Measurements from ENCODE around the gene IPO7. TPM values are rescaled to one million over a fixed set of nuclear protein-coding genes. Genes with fewer than 3 reads are reported as not detected.
A peak's percentile ranks its signal among the peaks of the same experiment; 100 is the strongest.

The IPO7 gene
- total and polyA plus RNA-seq, 2 of the 13 experiments (the other 11 are each of a cell fraction or from before 2014, with no cell fraction given), result 59.4 to 98.4 TPM

DNA sequence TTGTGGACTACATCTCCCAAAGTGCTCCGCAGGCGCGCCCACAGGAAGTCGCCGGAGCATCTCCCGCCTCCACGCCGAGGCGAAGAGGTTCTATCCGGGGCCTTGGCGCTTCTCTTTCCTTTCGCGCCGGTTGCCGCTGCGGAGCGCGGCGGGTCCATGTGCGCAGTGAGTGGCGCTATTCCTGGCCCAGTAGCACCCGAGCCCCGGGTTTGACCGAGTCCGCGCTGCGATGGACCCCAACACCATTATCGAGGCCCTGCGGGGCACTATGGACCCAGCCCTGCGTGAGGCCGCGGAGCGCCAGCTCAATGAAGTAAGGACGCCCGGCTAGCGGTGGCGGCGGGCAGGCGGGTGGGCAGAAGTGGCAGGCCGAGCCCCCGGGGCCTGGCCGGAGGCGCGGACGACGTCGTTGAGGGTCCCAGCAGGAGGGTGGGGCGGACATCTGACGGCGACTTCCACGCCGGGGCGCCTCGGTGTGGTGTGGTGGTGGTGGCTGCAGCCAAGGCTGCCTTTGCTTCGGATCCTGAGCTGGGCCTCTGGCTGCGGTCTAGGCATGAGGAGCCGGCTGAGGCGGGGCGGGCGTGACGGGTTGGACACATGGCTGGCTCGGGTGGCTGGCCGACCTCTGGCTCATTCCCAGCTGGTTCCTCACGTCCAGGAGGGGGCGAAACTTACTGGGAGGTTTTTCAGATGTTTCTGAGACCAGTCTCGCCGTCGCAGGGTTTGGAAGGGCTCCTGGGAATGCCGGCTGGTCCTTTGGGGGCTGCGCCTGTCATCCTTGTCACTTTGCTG, at the start of gene IPO7 (continued):
- TF ChIP-seq, protein P1, sequence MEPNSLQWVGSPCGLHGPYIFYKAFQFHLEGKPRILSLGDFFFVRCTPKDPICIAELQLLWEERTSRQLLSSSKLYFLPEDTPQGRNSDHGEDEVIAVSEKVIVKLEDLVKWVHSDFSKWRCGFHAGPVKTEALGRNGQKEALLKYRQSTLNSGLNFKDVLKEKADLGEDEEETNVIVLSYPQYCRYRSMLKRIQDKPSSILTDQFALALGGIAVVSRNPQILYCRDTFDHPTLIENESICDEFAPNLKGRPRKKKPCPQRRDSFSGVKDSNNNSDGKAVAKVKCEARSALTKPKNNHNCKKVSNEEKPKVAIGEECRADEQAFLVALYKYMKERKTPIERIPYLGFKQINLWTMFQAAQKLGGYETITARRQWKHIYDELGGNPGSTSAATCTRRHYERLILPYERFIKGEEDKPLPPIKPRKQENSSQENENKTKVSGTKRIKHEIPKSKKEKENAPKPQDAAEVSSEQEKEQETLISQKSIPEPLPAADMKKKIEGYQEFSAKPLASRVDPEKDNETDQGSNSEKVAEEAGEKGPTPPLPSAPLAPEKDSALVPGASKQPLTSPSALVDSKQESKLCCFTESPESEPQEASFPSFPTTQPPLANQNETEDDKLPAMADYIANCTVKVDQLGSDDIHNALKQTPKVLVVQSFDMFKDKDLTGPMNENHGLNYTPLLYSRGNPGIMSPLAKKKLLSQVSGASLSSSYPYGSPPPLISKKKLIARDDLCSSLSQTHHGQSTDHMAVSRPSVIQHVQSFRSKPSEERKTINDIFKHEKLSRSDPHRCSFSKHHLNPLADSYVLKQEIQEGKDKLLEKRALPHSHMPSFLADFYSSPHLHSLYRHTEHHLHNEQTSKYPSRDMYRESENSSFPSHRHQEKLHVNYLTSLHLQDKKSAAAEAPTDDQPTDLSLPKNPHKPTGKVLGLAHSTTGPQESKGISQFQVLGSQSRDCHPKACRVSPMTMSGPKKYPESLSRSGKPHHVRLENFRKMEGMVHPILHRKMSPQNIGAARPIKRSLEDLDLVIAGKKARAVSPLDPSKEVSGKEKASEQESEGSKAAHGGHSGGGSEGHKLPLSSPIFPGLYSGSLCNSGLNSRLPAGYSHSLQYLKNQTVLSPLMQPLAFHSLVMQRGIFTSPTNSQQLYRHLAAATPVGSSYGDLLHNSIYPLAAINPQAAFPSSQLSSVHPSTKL (CRISPR knock-in tag; IDR thresholded peaks at IDR 0.05), result peak; percentile 7; the same call in 1 of the 2 replicates
- TF ChIP-seq POLR2A (IDR thresholded peaks at IDR 0.05; ENCODE audit: insufficient read depth in 1 of 2, low read depth in 2 of 2, low read length in 2 of 2) (peak; percentile 92 to 94), HNRNPUL1 (IDR thresholded peaks at IDR 0.05; ENCODE audit: low read depth, low read length) (no peak), DMAP1 (CRISPR knock-in tag; IDR thresholded peaks at IDR 0.05) (peak; percentile 84), ZNF543 (CRISPR knock-in tag; IDR thresholded peaks at IDR 0.05) (peak; percentile 79; the same call in 1 of the 2 replicates), SP4 (CRISPR knock-in tag; IDR thresholded peaks at IDR 0.05) (peak; percentile 79), ZHX2 (IDR thresholded peaks at IDR 0.05; ENCODE audit: low read depth) (0 out of 2 replicates have a peak, but pooled peaks have one; percentile 20), ZHX2 (CRISPR knock-in tag; IDR thresholded peaks at IDR 0.05; ENCODE audit: borderline replicate concordance) (peak; percentile 68; the same call in 1 of the 2 replicates), ZBTB37 (CRISPR knock-in tag; IDR thresholded peaks at IDR 0.05) (no peak), ZFAT (CRISPR knock-in tag; conservative IDR thresholded peaks at IDR 0.05) (no peak; the same call in 1 of the 2 replicates), ZMAT3 (CRISPR knock-in tag; conservative IDR thresholded peaks at IDR 0.05) (peak; percentile 93; the same call in 1 of the 2 replicates), ZNF747 (CRISPR knock-in tag; IDR thresholded peaks at IDR 0.05; ENCODE audit: borderline replicate concordance) (peak; percentile 43; the same call in 1 of the 2 replicates), AGO1 (IDR thresholded peaks at IDR 0.05; ENCODE audit: low read depth, low read length, poor library complexity, severe bottlenecking) (peak; percentile 47), SMAD9 (CRISPR knock-in tag; IDR thresholded peaks at IDR 0.05) (peak; percentile 79)

Measured in HepG2 (cell line).